ENCODE measurements around the gene EIF4G1. TPM values are rescaled to one million over a fixed set of nuclear protein-coding genes. Genes with fewer than 3 reads are reported as not detected.

The EIF4G1 gene
- total RNA-seq, 4 donors from 2014 or later, result 474 to 863 (median 735) TPM

DNA sequence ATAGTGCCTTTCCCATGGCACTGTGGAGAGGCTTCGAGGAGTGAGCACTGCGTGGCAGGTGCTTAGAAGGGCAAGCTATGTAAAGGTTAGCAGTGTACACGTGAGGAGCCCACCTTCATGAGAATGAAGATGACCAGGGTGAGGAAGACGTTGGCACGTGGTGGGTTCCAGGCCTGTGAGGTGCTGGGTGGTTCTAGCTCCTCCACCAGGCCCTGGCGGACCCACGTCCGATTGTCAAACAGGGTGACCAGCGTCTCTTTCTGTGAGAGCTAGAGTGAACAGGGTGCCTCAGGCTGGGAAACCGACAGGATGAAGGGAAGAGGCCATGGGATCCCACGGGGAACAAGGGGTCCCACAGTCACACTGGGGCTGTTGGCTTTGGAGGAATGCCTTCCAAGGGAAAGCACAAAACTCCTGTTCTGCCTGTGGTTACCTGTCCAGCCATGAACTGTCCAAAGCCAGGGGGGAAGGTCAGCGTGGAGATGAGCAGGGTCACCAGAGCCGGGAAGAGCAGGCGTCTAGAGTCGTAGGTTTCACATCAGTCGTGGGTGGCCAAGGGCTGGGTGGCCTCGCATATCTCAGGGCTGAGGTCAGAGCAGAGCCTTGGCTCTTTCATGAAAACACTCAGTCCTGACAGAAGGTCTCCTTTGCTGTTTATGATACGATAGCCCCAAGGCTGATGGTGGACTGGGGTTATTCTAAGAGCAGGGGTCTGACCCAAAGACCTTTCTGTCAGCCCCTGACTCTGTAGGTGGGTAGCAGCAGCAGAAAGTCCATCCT is 41.0 kb downstream of the EIF4G1 start:
- no peak for ATAC-seq
- in situ Hi-C loops (cut with MboI; ENCODE audit: low sequenced_read_pairs in 4 of 4) (loop anchor here in 3 of 4 donors (25.0 kb wide), 3 partner anchors 407 to 457 kb away; partner anchors contain the start of gene VPS8 (in 1 of the 3)), intact Hi-C loops (cut with DNase I; ENCODE audit: low total_unique reads) (no loop called here)
- no peaks in the 10 kb centered on the region for H3K9me3 ChIP-seq
- no peak overlapping the region for H3K27ac ChIP-seq
- DNase-seq, result no peak
- no peak overlapping the region for H3K4me3 ChIP-seq
- no peak for TF ChIP-seq POLR2A (IDR thresholded peaks at IDR 0.05)
- TF ChIP-seq, protein P1, sequence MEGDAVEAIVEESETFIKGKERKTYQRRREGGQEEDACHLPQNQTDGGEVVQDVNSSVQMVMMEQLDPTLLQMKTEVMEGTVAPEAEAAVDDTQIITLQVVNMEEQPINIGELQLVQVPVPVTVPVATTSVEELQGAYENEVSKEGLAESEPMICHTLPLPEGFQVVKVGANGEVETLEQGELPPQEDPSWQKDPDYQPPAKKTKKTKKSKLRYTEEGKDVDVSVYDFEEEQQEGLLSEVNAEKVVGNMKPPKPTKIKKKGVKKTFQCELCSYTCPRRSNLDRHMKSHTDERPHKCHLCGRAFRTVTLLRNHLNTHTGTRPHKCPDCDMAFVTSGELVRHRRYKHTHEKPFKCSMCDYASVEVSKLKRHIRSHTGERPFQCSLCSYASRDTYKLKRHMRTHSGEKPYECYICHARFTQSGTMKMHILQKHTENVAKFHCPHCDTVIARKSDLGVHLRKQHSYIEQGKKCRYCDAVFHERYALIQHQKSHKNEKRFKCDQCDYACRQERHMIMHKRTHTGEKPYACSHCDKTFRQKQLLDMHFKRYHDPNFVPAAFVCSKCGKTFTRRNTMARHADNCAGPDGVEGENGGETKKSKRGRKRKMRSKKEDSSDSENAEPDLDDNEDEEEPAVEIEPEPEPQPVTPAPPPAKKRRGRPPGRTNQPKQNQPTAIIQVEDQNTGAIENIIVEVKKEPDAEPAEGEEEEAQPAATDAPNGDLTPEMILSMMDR (IDR thresholded peaks at IDR 0.05 in 4 of 5, conservative IDR thresholded peaks at IDR 0.05 in 1 of 5), result no peak
- peaks cover 0 to 1% of the 10 kb centered on the region in 2 donors for H3K4me1 ChIP-seq
- H3K36me3 ChIP-seq, result no peaks in the 10 kb centered on the region
- H3K27me3 ChIP-seq, result no peaks in the 10 kb centered on the region

DNA sequence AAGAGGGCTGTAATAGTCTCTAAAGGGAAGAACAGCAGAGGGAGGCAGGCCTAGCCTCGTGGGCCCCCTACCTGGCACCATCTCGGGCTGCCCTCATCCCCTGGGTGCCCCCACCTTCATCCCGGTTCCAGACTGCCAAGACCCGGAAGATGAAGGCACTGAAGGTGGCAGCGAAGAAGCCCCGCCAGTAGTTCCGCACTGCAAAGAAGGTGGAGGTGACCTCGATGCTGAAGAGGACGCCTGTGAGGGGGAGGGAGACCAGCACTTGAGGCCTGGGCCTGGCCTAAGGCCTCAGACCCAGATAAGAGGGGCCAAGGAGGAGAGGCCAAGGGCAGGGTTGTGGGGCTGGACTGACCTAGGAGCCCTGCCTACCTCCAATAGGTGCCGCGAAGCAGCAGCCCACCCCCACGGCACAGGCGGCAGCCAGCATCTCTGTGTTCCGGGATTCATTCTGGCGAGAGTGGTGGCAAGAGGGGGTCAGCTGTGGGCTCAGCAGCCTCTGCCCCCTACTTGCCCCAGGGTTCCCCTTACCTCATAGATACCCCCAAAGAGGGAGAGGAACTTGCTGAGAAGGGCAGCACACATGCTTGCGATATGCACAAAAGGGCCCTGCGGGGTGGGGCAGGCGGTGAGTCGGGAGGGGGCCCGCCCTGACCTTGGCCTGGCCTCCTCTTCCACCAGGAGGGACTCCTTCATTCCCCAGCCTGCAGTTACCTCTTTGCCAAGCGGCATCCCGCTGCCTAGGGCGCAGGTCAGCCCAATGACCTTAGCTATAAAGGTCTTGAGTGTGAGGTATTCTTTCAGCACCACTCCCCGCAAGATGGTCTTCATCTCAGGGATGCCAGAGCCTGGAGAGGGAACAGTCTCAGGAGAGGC is 43.1 kb downstream of the EIF4G1 start:
- in situ Hi-C loops (cut with MboI; ENCODE audit: low sequenced_read_pairs in 4 of 4), result loop anchor here in 3 of 4 donors (25.0 kb wide), 3 partner anchors 405 to 455 kb away; partner anchors contain the start of gene VPS8 (in 1 of the 3)
- no peak for ATAC-seq
- intact Hi-C loops (cut with DNase I; ENCODE audit: low total_unique reads), result no loop called here

DNA sequence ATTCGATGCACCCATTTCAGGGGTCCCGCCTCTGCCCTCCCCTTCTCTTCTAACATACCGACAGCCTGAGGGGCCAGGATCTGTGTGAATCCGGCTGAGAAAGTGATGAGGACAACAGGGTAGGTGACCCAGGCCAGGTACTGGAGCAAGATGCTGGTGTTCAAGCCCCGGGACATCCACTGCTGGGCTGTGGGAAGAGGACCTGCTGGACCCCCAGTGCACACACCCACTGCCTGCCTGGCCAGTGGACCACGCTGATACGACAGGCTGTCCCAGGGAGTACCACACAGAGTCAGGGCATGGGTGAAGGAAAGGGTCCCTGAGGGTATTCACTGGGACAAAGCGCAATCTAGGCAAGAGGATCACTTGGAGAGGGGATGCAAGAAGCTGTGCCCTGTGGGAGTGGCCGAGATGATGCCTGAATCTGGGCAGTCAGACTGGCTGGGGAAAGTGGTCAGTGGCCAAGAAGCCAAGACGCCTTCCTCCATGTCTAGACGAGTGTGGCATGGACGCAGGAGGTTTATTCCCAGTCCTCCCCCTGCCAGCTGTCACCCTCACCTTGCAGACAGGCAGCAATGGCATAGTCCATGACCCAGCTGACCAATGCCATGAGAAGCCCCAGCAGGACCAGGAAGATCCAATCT is 43.8 kb downstream of the EIF4G1 start:
- DNase-seq, result no peak
- no peak for ATAC-seq
- no peak overlapping the region for H3K27ac ChIP-seq
- no peaks in the 10 kb centered on the region for H3K36me3 ChIP-seq
- in situ Hi-C loops (cut with MboI; ENCODE audit: low sequenced_read_pairs in 4 of 4), result loop anchor here in 3 of 4 donors (25.0 kb wide), 3 partner anchors 404 to 454 kb away; partner anchors contain the start of gene VPS8 (in 1 of the 3)
- intact Hi-C loops (cut with DNase I; ENCODE audit: low total_unique reads), result no loop called here
- no peak overlapping the region for H3K4me3 ChIP-seq
- no peaks in the 10 kb centered on the region for H3K27me3 ChIP-seq
- H3K4me1 ChIP-seq, result peaks cover 4 to 14% of the 10 kb centered on the region in 2 donors
- TF ChIP-seq POLR2A (IDR thresholded peaks at IDR 0.05), result no peak
- TF ChIP-seq, protein P1 (IDR thresholded peaks at IDR 0.05 in 4 of 5, conservative IDR thresholded peaks at IDR 0.05 in 1 of 5), result no peak
- no peaks in the 10 kb centered on the region for H3K9me3 ChIP-seq

More for the DNA sequence above, 43.1 kb downstream of the EIF4G1 start:
- no peaks in the 10 kb centered on the region for H3K36me3 ChIP-seq
- H3K27ac ChIP-seq, result no peak overlapping the region
- DNase-seq, result no peak
- no peak for TF ChIP-seq POLR2A (IDR thresholded peaks at IDR 0.05)
- peaks cover 4 to 12% of the 10 kb centered on the region in 2 donors for H3K4me1 ChIP-seq
- no peaks in the 10 kb centered on the region for H3K9me3 ChIP-seq
- no peaks in the 10 kb centered on the region for H3K27me3 ChIP-seq
- H3K4me3 ChIP-seq, result no peak overlapping the region

DNA sequence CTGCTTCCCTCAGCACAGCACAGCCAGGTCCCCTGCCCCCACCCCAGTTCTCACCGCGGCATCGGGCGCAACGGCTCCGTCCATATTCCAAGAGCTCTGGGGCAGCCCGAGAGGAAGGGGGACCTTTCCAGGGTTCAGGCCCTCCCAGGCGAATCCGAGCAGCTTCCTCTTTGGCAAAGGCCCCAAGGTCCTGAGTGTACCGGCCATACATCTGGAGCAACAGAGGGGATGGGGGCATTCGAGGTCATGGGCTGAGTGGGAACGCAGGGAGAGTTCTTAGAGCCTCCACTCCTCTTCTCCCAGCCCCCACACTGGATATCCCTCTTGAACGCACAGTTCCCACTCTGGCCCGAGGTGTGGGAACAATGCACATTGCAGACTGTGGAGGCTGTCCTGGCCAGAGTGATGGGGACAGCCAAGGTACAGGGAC is 44.5 kb downstream of the EIF4G1 start:
- Histone ChIP-seq H3K27me3 (no peaks in the 10 kb centered on the region), H3K4me3 (no peak overlapping the region), H3K9me3 (no peaks in the 10 kb centered on the region), H3K36me3 (no peaks in the 10 kb centered on the region), H3K4me1 (peaks cover 8 to 20% of the 10 kb centered on the region in 2 donors), H3K27ac (no peak overlapping the region)
- intact Hi-C loops (cut with DNase I; ENCODE audit: low total_unique reads) (no loop called here), in situ Hi-C loops (cut with MboI; ENCODE audit: low sequenced_read_pairs in 4 of 4) (loop anchor here in 3 of 4 donors (25.0 kb wide), 3 partner anchors 403 to 453 kb away; partner anchors contain the start of gene VPS8 (in 1 of the 3))
- TF ChIP-seq POLR2A (IDR thresholded peaks at IDR 0.05), result no peak
- TF ChIP-seq, protein P1 (IDR thresholded peaks at IDR 0.05 in 4 of 5, conservative IDR thresholded peaks at IDR 0.05 in 1 of 5), result no peak
- ATAC-seq (no peak), DNase-seq (no peak)

All from gastrocnemius medialis (tissue), 4 donors.